Limb (tissue), 2 donors: Measurements from ENCODE around the gene TPGS2.
"Not testable (repeated sequence)": the region's sequence is repeated elsewhere in the genome, so short reads cannot be mapped to it uniquely, and the experiment has no call there.

ENCODE experiments used
- DNase-seq, 2 donors: peaks; one replicate each; pipeline ENCODE4 v3.0.0-alpha.2; 2016; ENCODE audit errors: extremely low spot score in 2 of 2

The TPGS2 gene

GRCh38 chr18:36828630-36829361, at the start of gene TPGS2, which contains the start of gene KIAA1328:
TSS of gene TPGS2 (minus strand) at chr18:36829002. CDS start at chr18:36828767, 235 bp downstream.
TSS of gene KIAA1328 (plus strand) at chr18:36829127. CDS start at chr18:36829139, 12 bp downstream.
- DNase-seq = peak; percentile 85 to 92

GRCh38 chr18:36873826-36874225, 45.0 kb upstream of the TPGS2 start:
- not testable (repeated sequence) for DNase-seq

GRCh38 chr18:36872329-36872728, 43.5 kb upstream of the TPGS2 start:
- no peak for DNase-seq

GRCh38 chr18:36871801-36872200, 43.0 kb upstream of the TPGS2 start:
- DNase-seq = no peak

- DNase-seq = no peak
These were observed 38.3 kb upstream of the TPGS2 start for GRCh38 chr18:36867056-36867455.

GRCh38 chr18:36862182-36862581, 33.4 kb upstream of the TPGS2 start:
- DNase-seq = no peak

- no peak for DNase-seq
These were observed 28.0 kb upstream of the TPGS2 start for GRCh38 chr18:36856815-36857214.

- no peak for DNase-seq
These were observed 22.4 kb upstream of the TPGS2 start for GRCh38 chr18:36851202-36851590.

GRCh38 chr18:36850527-36851201, 21.9 kb upstream of the TPGS2 start:
- no peak for DNase-seq

GRCh38 chr18:36849288-36850006, 20.6 kb upstream of the TPGS2 start:
- DNase-seq = no peak

GRCh38 chr18:36848609-36849008, 19.8 kb upstream of the TPGS2 start:
- DNase-seq = no peak

- no peak for DNase-seq
These were observed 15.0 kb upstream of the TPGS2 start for GRCh38 chr18:36843784-36844183.

- DNase-seq = no peak
These were observed 14.4 kb upstream of the TPGS2 start for GRCh38 chr18:36843199-36843598.

- DNase-seq = no peak
These were observed 11.0 kb upstream of the TPGS2 start for GRCh38 chr18:36839835-36840234.

GRCh38 chr18:36835927-36836326, 7.1 kb upstream of the TPGS2 start:
- DNase-seq = no peak

GRCh38 chr18:36833120-36833519, 4.3 kb upstream of the TPGS2 start:
- DNase-seq = no peak

GRCh38 chr18:36831139-36831538, 2.3 kb upstream of the TPGS2 start:
- DNase-seq = no peak

- no peak for DNase-seq
These were observed 1.3 kb upstream of the TPGS2 start for GRCh38 chr18:36830158-36830495.

GRCh38 chr18:36829362-36830157, 758 bp upstream of the TPGS2 start:
- DNase-seq = peak in 1 of 2 donors; percentile 4

- DNase-seq = no peak
These were observed 609 bp downstream of the TPGS2 start for GRCh38 chr18:36828157-36828629.

GRCh38 chr18:36826556-36826955, 2.2 kb downstream of the TPGS2 start:
- no peak for DNase-seq
